H9 (cell line): ENCODE results near the gene PCDHGA10. TPM values are rescaled to one million over a fixed set of nuclear protein-coding genes. Genes with fewer than 3 reads are reported as not detected.

Experiments
- DNase-seq: peaks from one replicate; pipeline ENCODE4 v3.0.0-alpha.2; 2017
- H2AFZ ChIP-seq: one replicate; pipeline ENCODE4 v1.6.1; 2013; ENCODE audit warnings: mild to moderate bottlenecking, low read length, control low read depth, moderate library complexity
- H2AK5ac ChIP-seq: 2 replicates; pipeline ENCODE4 v1.6.1; 2013; ENCODE audit warnings: low read length, control low read depth, mixed read lengths; ENCODE audit not compliant: insufficient read length
- H2BK120ac ChIP-seq: one replicate; pipeline ENCODE4 v1.6.1; 2013; ENCODE audit warnings: low read depth, mild to moderate bottlenecking, low read length, control low read depth, inconsistent platforms; ENCODE audit not compliant: poor library complexity, severe bottlenecking
- H2BK12ac ChIP-seq: 2 replicates; pipeline ENCODE4 v1.6.1; 2013; ENCODE audit warnings: low read length, control low read depth, mixed read lengths, low read depth; ENCODE audit not compliant: insufficient read length
- H2BK15ac ChIP-seq: 2 replicates; pipeline ENCODE4 v1.6.1; 2013; ENCODE audit warnings: low read depth, low read length, control low read depth
- H2BK20ac ChIP-seq: one replicate; pipeline ENCODE4 v1.6.1; 2013; ENCODE audit warnings: low read depth, mild to moderate bottlenecking, low read length, control low read depth, inconsistent platforms; ENCODE audit not compliant: poor library complexity, severe bottlenecking
- H2BK5ac ChIP-seq: 2 replicates; pipeline ENCODE4 v1.6.1; 2013; ENCODE audit warnings: low read length, control low read depth, mixed read lengths; ENCODE audit not compliant: insufficient read length
- H3K14ac ChIP-seq: 2 replicates; pipeline ENCODE4 v1.6.1; 2013; ENCODE audit warnings: low read length, control low read depth; ENCODE audit not compliant: insufficient read depth
- H3K18ac ChIP-seq: 2 replicates; pipeline ENCODE4 v1.6.1; 2013; ENCODE audit warnings: low read depth, mild to moderate bottlenecking, mixed read lengths, low read length, control low read depth; ENCODE audit not compliant: insufficient read length
- H3K23ac ChIP-seq: 2 replicates; pipeline ENCODE4 v1.6.1; 2013; ENCODE audit warnings: low read length, control low read depth, mixed read lengths, low read depth; ENCODE audit not compliant: insufficient read length
- H3K23me2 ChIP-seq: 2 replicates; pipeline ENCODE4 v1.6.1; 2013; ENCODE audit warnings: low read depth, mild to moderate bottlenecking, mixed read lengths, low read length, control low read depth; ENCODE audit not compliant: insufficient read length, poor library complexity, severe bottlenecking
- H3K27ac ChIP-seq: 2 replicates; pipeline ENCODE4 v1.5.1; 2013; ENCODE audit warnings: low read length, control low read depth, mixed read lengths, low read depth; ENCODE audit not compliant: insufficient read length
- H3K27me3 ChIP-seq: 2 replicates; pipeline ENCODE4 v1.6.1; 2013; ENCODE audit warnings: low read length, control low read depth, inconsistent platforms; ENCODE audit not compliant: insufficient read depth
- H3K4ac ChIP-seq: 2 replicates; pipeline ENCODE4 v1.6.1; 2013; ENCODE audit warnings: low read depth, mild to moderate bottlenecking, control low read depth, inconsistent platforms, low read length, moderate library complexity
- H3K4me1 ChIP-seq: 2 replicates; pipeline ENCODE4 v1.6.1; 2013; ENCODE audit warnings: low read length, control low read depth, inconsistent platforms; ENCODE audit not compliant: insufficient read depth
- H3K4me2 ChIP-seq: 2 replicates; pipeline ENCODE4 v1.6.1; 2013; ENCODE audit warnings: low read length, control low read depth, mixed read lengths; ENCODE audit not compliant: insufficient read length, insufficient read depth
- H3K56ac ChIP-seq: 2 replicates; pipeline ENCODE4 v1.6.1; 2013; ENCODE audit warnings: low read depth, mild to moderate bottlenecking, mixed read lengths, low read length, control low read depth; ENCODE audit not compliant: insufficient read length
- H3K79me1 ChIP-seq: 2 replicates; pipeline ENCODE4 v1.6.1; 2013; ENCODE audit warnings: low read depth, mild to moderate bottlenecking, moderate library complexity, low read length, control low read depth, inconsistent platforms; ENCODE audit not compliant: insufficient read depth, poor library complexity, severe bottlenecking
- H3K79me2 ChIP-seq: 2 replicates; pipeline ENCODE4 v1.6.1; 2013; ENCODE audit warnings: low read length, control low read depth, inconsistent platforms; ENCODE audit not compliant: insufficient read depth
- H3K9ac ChIP-seq: 2 replicates; pipeline ENCODE4 v1.6.1; 2013; ENCODE audit warnings: low read length, control low read depth, mixed read lengths; ENCODE audit not compliant: insufficient read length; ENCODE audit errors: extremely low read depth
- H3K9me3 ChIP-seq: one replicate; pipeline ENCODE4 v1.6.1; 2013; ENCODE audit warnings: low read depth, low read length, inconsistent platforms; ENCODE audit not compliant: control insufficient read depth
- H3T11ph ChIP-seq: one replicate; pipeline ENCODE4 v1.6.1; 2013; ENCODE audit warnings: mild to moderate bottlenecking, low read length, control low read depth, inconsistent platforms
- H4K20me1 ChIP-seq: one replicate; pipeline ENCODE4 v1.6.1; 2013; ENCODE audit not compliant: control insufficient read depth, insufficient read length, insufficient read depth
- H4K5ac ChIP-seq: 2 replicates; pipeline ENCODE4 v1.6.1; 2013; ENCODE audit warnings: low read depth, mild to moderate bottlenecking, mixed read lengths, low read length, control low read depth; ENCODE audit not compliant: insufficient read length
- H4K8ac ChIP-seq: replicated peaks from 2 replicates; pipeline ENCODE4 v1.6.1; 2013; ENCODE audit warnings: low read length, control low read depth, mixed read lengths, low read depth; ENCODE audit not compliant: insufficient read length
- H4K91ac ChIP-seq: 2 replicates; pipeline ENCODE4 v1.6.1; 2013; ENCODE audit warnings: low read depth, mild to moderate bottlenecking, moderate library complexity, mixed read lengths, low read length, control low read depth; ENCODE audit not compliant: insufficient read length
- H3K27ac Mint-ChIP-seq, 3 experiments: 2 replicates in 2 of 3; 3 replicates in 1 of 3; pipeline ENCODE4 v1.8.0; 2020 to 2021; ENCODE audit warnings: mixed read lengths in 3 of 3, mild to moderate bottlenecking in 1 of 3, moderate library complexity in 1 of 3
- H3K27me3 Mint-ChIP-seq: 2 replicates; pipeline ENCODE4 v1.8.0; 2021; ENCODE audit warnings: low read depth, mild to moderate bottlenecking, moderate library complexity, mixed read lengths
- H3K36me3 Mint-ChIP-seq, 3 experiments: 2 replicates in 2 of 3; 3 replicates in 1 of 3; pipeline ENCODE4 v1.8.0; 2020 to 2021; ENCODE audit warnings: low read depth in 3 of 3, mixed read lengths in 3 of 3; ENCODE audit not compliant: insufficient read depth in 1 of 3
- H3K4me1 Mint-ChIP-seq, 2 experiments: 2 replicates each; pipeline ENCODE4 v1.8.0; 2020; ENCODE audit warnings: mixed read lengths in 2 of 2
- H3K4me3 Mint-ChIP-seq, 2 experiments: 2 replicates in 1 of 2; 3 replicates in 1 of 2; pipeline ENCODE4 v1.8.0; 2020 to 2021; ENCODE audit warnings: mild to moderate bottlenecking in 2 of 2, mixed read lengths in 2 of 2, moderate library complexity in 1 of 2
- H3K9me3 Mint-ChIP-seq, 2 experiments: 2 replicates in 1 of 2; 3 replicates in 1 of 2; pipeline ENCODE4 v1.8.0; 2020; ENCODE audit warnings: mild to moderate bottlenecking in 2 of 2, mixed read lengths in 2 of 2, moderate library complexity in 1 of 2
- WGBS: extraction: QIAGEN DNeasy Blood & Tissue Kit; methylation state at CpG from one replicate; pipeline ENCODE4 v1.1.7; 2013; ENCODE audit warnings: missing lambda C conversion rate, low lambda C conversion rate, mixed read lengths; ENCODE audit not compliant: insufficient read length; ENCODE audit errors: extremely low coverage; 5-methylcytosine and 5-hydroxymethylcytosine counted together
- total RNA-seq: library from RNA; stranded (reverse); gene quantifications from 2 replicates; pipeline ENCODE4 v1.2.1, GENCODE V29; 2021
- TF ChIP-seq, protein P1 (sequence below): fragments of 200-600 bp; sonication (generic); conservative IDR thresholded peaks from 3 replicates; pipeline ENCODE4 v1.8.0; 2021; ENCODE audit warnings: antibody characterized with exemption, mild to moderate bottlenecking

The PCDHGA10 gene
- total RNA-seq, 1 experiment from 2014 or later: 15.1 TPM

DNA sequence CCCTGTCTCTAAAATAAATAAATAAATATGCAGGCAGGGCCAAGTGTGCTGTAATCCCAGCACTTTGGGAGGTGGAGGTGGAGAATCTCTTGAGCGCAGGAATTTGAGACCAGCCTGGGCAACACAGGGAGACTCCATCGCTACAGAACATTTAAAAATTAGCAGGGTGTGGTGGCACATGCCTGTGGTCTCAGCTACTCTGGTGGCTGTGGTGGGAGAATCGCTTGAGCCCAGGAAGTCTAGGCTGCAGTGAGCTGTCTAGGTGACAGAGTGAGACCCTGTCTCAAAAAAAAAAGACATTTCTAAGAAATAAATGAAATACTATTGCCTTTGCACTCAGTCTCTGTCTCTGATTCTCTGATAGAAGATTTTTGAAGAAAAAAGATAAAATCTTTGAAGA, 1.2 kb upstream of the PCDHGA10 start:
- H3K27ac Mint-ChIP-seq: no peak overlapping the region
- Histone ChIP-seq H3K9ac (no peak overlapping the region), H3K56ac (no peak overlapping the region), H3K4ac (no peak overlapping the region), H3K27me3 (no peaks in the 10 kb centered on the region; the same call in 1 of the 2 replicates), H3K79me1 (no peaks in the 10 kb centered on the region), H3K14ac (no peak overlapping the region), H3K4me2 (no peak overlapping the region), H3K79me2 (no peaks in the 10 kb centered on the region), H2BK15ac (no peak overlapping the region), H2AK5ac (no peak overlapping the region), H4K20me1 (no peaks in the 10 kb centered on the region), H3T11ph (no peak overlapping the region), H2BK12ac (no peak overlapping the region), H3K4me1 (no peaks in the 10 kb centered on the region), H2BK120ac (no peak overlapping the region), H3K18ac (no peak overlapping the region), H4K91ac (no peak overlapping the region), H4K8ac (no peak overlapping the region), H3K23ac (no peak overlapping the region), H2BK20ac (no peak overlapping the region), H3K9me3 (no peaks in the 10 kb centered on the region), H4K5ac (no peak overlapping the region), H3K27ac (no peak overlapping the region), H3K23me2 (peaks cover 5% of the 10 kb centered on the region), H2BK5ac (no peak overlapping the region), H2AFZ (no peak overlapping the region)
- H3K27me3 Mint-ChIP-seq: peaks cover 25% of the 10 kb centered on the region
- TF ChIP-seq, protein P1, sequence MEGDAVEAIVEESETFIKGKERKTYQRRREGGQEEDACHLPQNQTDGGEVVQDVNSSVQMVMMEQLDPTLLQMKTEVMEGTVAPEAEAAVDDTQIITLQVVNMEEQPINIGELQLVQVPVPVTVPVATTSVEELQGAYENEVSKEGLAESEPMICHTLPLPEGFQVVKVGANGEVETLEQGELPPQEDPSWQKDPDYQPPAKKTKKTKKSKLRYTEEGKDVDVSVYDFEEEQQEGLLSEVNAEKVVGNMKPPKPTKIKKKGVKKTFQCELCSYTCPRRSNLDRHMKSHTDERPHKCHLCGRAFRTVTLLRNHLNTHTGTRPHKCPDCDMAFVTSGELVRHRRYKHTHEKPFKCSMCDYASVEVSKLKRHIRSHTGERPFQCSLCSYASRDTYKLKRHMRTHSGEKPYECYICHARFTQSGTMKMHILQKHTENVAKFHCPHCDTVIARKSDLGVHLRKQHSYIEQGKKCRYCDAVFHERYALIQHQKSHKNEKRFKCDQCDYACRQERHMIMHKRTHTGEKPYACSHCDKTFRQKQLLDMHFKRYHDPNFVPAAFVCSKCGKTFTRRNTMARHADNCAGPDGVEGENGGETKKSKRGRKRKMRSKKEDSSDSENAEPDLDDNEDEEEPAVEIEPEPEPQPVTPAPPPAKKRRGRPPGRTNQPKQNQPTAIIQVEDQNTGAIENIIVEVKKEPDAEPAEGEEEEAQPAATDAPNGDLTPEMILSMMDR: no peak
- no peak for DNase-seq
- peaks cover 14 to 21% of the 10 kb centered on the region in 2 experiments for H3K4me1 Mint-ChIP-seq
- WGBS: no CpG with 5 or more reads among the region's 3 CpGs
- H3K9me3 Mint-ChIP-seq: peaks cover 34 to 42% of the 10 kb centered on the region in 2 experiments
- H3K36me3 Mint-ChIP-seq: peaks cover 24 to 50% (median 34%) of the 10 kb centered on the region in 3 experiments
- H3K4me3 Mint-ChIP-seq: no peak overlapping the region
